Activated CD8-positive, alpha-beta T cell treated with anti-CD3 and anti-CD28 coated beads, Interleukin-2, amount 10 ng/mL, durations not matched to agents 7 days and 5 days (primary cell): ENCODE results near the gene WBP1. TPM values are rescaled to one million over a fixed set of nuclear protein-coding genes. Genes with fewer than 3 reads are reported as not detected.
"Not testable (repeated sequence)": the region's sequence is repeated elsewhere in the genome, so short reads cannot be mapped to it uniquely, and the experiment has no call there.

Source experiments
- ATAC-seq: fragments of 150-1000 bp; cut with Tn5 transposase; one replicate; pipeline ENCODE4 v1.10.0; 2021; ENCODE audit warnings: moderate library complexity
- CTCF ChIA-PET: fragments of 350-600 bp; sonication (Branson Sonifier 250); formaldehyde crosslinking; loops from one replicate; lab custom pipeline; 2021; ENCODE audit warnings: antibody characterized with exemption; lab: Charles Lee
- POLR2A ChIA-PET: fragments of 350-600 bp; sonication (Branson Sonifier 250); formaldehyde crosslinking; loops from one replicate; lab custom pipeline; 2021; ENCODE audit warnings: antibody characterized with exemption; lab: Charles Lee
- DNase-seq: peaks from one replicate; pipeline ENCODE4 v3.0.0-alpha.2; 2020
- H3K27ac Mint-ChIP-seq: one replicate; pipeline ENCODE4 v1.8.0; 2021; ENCODE audit warnings: mild to moderate bottlenecking, mixed read lengths
- H3K27me3 Mint-ChIP-seq: one replicate; pipeline ENCODE4 v1.8.0; 2021; ENCODE audit warnings: low read depth, mixed read lengths
- H3K36me3 Mint-ChIP-seq: one replicate; pipeline ENCODE4 v1.8.0; 2021; ENCODE audit warnings: low read depth, mixed read lengths
- H3K4me1 Mint-ChIP-seq: one replicate; pipeline ENCODE4 v1.8.0; 2021; ENCODE audit warnings: low read depth, mixed read lengths
- H3K4me3 Mint-ChIP-seq: one replicate; pipeline ENCODE4 v1.8.0; 2021; ENCODE audit warnings: mild to moderate bottlenecking, mixed read lengths
- H3K9me3 Mint-ChIP-seq: one replicate; pipeline ENCODE4 v1.8.0; 2022; ENCODE audit warnings: mixed read lengths; ENCODE audit not compliant: insufficient read depth
- total RNA-seq, 2 experiments: library from RNA; stranded (reverse); gene quantifications; one replicate each; pipeline ENCODE4 v1.2.3, GENCODE V29; 2021

Gene WBP1
- total RNA-seq, 2 experiments from 2014 or later: 34.0 to 34.3 TPM

DNA sequence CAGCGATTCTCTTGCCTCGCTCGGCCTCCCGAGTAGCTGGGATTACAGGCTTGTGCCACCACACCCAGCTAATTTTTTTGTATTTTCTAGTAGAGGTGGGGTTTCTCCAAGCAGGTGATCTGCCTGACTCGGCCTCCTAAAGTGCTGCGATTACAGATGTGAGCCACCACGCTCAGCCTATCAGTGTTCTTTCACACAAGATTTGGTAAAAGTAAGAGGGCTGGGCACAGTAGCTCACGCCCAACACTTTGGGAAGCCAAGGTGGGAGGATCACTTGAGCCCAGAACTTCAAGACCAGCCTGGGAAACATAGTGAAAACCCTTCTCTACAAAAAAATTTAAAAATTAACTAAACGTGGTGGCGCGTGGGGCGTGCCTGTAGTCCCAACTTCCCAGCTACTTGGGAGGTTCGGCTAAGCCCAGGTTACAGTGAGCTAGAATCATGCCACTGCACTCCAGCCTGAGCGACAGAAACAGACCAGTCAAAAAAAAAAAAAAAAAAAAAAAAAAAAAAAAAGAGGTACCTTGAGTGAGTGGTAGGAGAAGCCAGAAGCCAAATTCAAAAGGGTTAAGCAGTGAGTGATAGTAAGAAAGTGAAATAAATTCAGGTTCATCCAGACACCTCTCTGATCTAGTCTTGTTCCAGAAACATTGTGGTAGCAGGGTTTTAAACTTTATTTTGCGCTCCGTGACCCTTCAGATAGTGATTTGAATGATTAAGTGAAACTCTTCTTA, 13.3 kb downstream of the WBP1 start:
- peaks cover 42% of the 10 kb centered on the region for H3K36me3 Mint-ChIP-seq
- ChIA-PET POLR2A (interaction anchor here (0.6 to 2.9 kb wide), 9 partner anchors 9 to 293 kb away, joined by 3 to 39 read pairs (median 4); partner anchors contain the start of genes CCDC142, DOK1, INO80B and LOXL3), CTCF (interaction anchor here (0.8 to 3.0 kb wide), 6 partner anchors 11 to 137 kb away, joined by 3 to 26 read pairs (median 4); partner anchors contain the start of genes CCDC142 and TTC31)
- H3K27me3 Mint-ChIP-seq: no peaks in the 10 kb centered on the region
- H3K4me3 Mint-ChIP-seq: peak overlapping the region; percentile 98
- peak; percentile 1 for ATAC-seq
- peak overlapping the region; percentile 99 for H3K27ac Mint-ChIP-seq
- no peak for DNase-seq
- H3K9me3 Mint-ChIP-seq: no peaks in the 10 kb centered on the region
- peaks cover 34% of the 10 kb centered on the region for H3K4me1 Mint-ChIP-seq

DNA sequence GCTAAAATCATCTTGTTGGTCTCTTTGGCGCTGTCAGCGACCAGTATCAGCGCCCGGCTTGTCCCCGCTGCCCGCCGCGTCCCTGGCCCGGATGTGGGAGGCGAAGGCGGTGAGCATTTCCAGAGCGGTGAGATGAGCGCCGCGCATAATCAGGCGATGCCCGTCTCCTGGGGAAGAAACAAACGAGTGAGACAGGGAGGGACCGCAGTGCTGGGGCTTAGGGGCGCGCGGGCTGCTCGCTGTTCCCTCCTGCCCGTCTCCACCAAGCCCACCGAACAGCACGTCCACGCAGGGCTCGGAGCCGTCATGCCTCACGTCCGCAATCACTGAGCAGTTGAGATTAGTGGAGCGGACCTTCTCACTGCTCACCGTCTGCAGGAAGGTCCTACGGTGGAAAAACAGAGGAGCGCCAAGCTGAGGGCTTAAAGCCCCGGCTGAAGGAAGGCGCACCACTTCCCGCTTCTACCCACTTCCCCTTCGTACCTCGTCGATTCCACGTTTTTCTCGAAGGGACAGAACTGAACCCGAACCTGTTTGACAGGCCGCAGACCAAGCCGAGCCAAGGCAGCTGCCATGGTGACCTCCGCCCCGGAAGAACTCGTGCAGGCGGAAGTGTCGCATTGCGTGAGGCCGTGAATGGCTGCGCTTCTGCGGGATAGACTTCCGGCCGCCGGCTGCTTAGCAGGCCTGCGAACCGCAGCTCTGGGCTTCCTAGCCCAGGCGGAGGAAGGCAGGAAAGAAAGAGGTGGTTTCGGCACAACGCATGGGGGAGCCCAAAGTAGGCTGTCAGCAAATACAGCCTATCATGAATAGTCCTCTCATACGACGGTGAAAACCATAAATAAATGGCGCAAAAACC, 14.1 kb downstream of the WBP1 start, which contains the start of gene MRPL53:
Gene MRPL53, minus strand, starts transcription at position 595 of the 859 bp plus-strand sequence. Its CDS starts 20 bp downstream, at position 575.
- Mint-ChIP-seq H3K27me3 (no peaks in the 10 kb centered on the region), H3K4me1 (peaks cover 33% of the 10 kb centered on the region), H3K4me3 (peak within 1 kb of the TSS; percentile 98), H3K9me3 (no peaks in the 10 kb centered on the region), H3K36me3 (peaks cover 46% of the 10 kb centered on the region), H3K27ac (peak within 1 kb of the TSS; percentile 99)
- DNase-seq: peak; percentile 97
- POLR2A ChIA-PET: interaction anchor here (0.6 to 2.9 kb wide), 14 partner anchors 10 to 294 kb away, joined by 3 to 39 read pairs (median 4); partner anchors contain the start of genes AUP1, CCDC142, DOK1 and HTRA2
- peak; percentile 95 for ATAC-seq
- CTCF ChIA-PET: interaction anchor here (0.7 to 3.0 kb wide), 13 partner anchors 10 to 223 kb away, joined by 3 to 26 read pairs (median 5); partner anchors contain the start of genes AUP1, CCDC142, HTRA2 and INO80B

DNA sequence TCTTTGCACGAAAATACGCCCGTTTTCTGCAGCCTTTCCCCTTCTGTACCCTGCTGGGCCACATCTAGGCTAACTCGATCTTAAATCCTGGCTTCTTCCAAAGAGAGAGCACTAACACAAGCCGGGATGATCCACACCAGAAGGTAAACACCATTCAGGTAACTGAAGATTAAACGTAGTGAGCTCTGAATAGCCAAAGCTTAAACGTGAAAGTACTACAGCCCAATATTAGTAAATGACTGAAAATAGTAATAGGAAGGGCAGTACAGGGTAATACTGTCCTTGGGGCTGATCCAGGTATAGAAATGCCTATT, 14.7 kb downstream of the WBP1 start:
- peaks cover 36% of the 10 kb centered on the region for H3K4me1 Mint-ChIP-seq
- H3K4me3 Mint-ChIP-seq: peak overlapping the region; percentile 98
- DNase-seq (no peak), ATAC-seq (no peak)
- no peaks in the 10 kb centered on the region for H3K27me3 Mint-ChIP-seq
- no peaks in the 10 kb centered on the region for H3K9me3 Mint-ChIP-seq
- peaks cover 50% of the 10 kb centered on the region for H3K36me3 Mint-ChIP-seq
- POLR2A ChIA-PET: interaction anchor here (0.6 to 2.9 kb wide), 14 partner anchors 9 to 294 kb away, joined by 3 to 39 read pairs (median 4); partner anchors contain the start of genes AUP1, CCDC142, DOK1 and HTRA2
- peak overlapping the region; percentile 99 for H3K27ac Mint-ChIP-seq
- CTCF ChIA-PET: interaction anchor here (0.7 to 3.0 kb wide), 13 partner anchors 9 to 223 kb away, joined by 3 to 26 read pairs (median 5); partner anchors contain the start of genes AUP1, CCDC142, HTRA2 and INO80B

DNA sequence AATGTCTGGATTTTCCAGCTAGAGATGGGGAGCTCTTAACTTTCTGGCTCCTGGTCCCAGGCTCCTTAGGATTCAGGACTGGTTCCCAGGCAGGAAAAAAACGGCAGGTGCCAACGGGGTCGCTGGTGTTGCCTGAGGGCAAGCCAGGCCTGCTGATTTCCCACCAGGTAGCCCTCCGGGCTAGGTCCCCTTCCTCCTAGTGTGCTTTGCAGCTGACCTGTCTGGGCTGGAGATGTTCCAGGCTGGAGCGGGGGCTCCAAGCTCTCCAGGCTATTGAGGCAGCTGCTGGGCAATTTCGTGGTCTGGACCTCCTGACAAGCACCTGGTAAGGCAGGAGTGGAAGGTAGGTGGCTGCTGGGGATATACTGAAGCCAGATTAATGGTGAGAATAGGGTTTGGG, 16.2 kb downstream of the WBP1 start:
- no peaks in the 10 kb centered on the region for H3K27me3 Mint-ChIP-seq
- peaks cover 54% of the 10 kb centered on the region for H3K36me3 Mint-ChIP-seq
- CTCF ChIA-PET: interaction anchor here (0.7 to 2.5 kb wide), 7 partner anchors 15 to 225 kb away, joined by 3 to 11 read pairs (median 3); partner anchors contain the start of gene WBP1
- no peak overlapping the region for H3K4me3 Mint-ChIP-seq
- ATAC-seq (no peak), DNase-seq (no peak)
- H3K9me3 Mint-ChIP-seq: no peaks in the 10 kb centered on the region
- peaks cover 42% of the 10 kb centered on the region for H3K4me1 Mint-ChIP-seq
- POLR2A ChIA-PET: interaction anchor here (1.3 to 1.6 kb wide), 2 partner anchors 8 to 16 kb away, joined by 5 to 7 read pairs; partner anchors contain the start of genes CCDC142, TTC31 and WBP1
- no peak overlapping the region for H3K27ac Mint-ChIP-seq

DNA sequence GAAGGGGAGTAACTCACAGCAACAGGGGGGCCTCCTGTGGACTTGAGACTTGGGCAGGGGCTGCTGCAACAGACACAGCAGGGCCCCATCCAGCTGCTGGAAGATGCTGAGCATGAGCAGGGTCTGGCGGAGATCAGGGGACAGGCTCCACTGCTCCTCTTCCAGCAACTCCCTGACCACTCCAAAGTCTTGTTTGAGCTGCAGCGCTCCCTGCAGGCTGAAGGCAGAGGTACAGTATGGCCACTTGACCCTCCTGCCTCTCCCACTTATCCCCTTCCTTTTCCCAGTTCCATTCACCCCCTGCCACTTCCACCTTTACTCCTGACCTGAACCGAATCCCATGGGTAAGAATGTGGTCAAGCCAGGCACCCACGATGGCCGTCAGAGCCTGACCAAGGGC, 16.7 kb downstream of the WBP1 start:
- DNase-seq (no peak), ATAC-seq (no peak)
- Mint-ChIP-seq H3K27me3 (no peaks in the 10 kb centered on the region), H3K27ac (no peak overlapping the region), H3K9me3 (no peaks in the 10 kb centered on the region), H3K36me3 (peaks cover 54% of the 10 kb centered on the region), H3K4me1 (peaks cover 43% of the 10 kb centered on the region), H3K4me3 (no peak overlapping the region)
- ChIA-PET POLR2A (interaction anchor here (1.3 to 1.6 kb wide), 2 partner anchors 8 to 17 kb away, joined by 5 to 7 read pairs; partner anchors contain the start of genes CCDC142, TTC31 and WBP1), CTCF (interaction anchor here (0.8 to 2.5 kb wide), 7 partner anchors 8 to 225 kb away, joined by 3 to 11 read pairs (median 4); partner anchors contain the start of gene WBP1)

DNA sequence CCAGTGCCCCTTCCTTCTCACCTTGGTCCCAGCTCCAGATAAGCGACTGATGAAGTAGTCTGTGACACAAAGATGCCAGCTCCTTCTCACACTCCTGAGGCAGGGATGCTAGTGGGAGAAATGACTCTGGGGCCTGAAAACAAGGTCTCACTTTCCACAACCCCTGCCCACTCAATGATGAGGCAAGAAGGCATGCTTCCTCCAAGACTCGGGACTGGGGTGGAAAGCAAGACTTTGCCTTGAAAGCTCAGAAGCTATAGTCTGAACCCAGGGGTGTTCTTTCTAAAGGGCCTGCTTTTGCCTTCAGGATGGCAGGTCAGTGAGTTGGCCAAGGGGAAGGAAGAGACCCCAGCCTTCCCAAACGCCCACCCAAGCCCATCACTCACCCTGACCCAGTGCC, 23.2 kb downstream of the WBP1 start:
- ChIA-PET CTCF (interaction anchor here (0.7 to 7.0 kb wide), 12 partner anchors 9 to 112 kb away, joined by 3 to 101 read pairs (median 4); partner anchors contain the start of genes AUP1, HTRA2, INO80B and MOGS), POLR2A (interaction anchor here (0.6 to 4.1 kb wide), 11 partner anchors 9 to 356 kb away, joined by 3 to 39 read pairs (median 4); partner anchors contain the start of genes AUP1, DQX1, HTRA2 and INO80B)
- H3K9me3 Mint-ChIP-seq: no peaks in the 10 kb centered on the region
- no peaks in the 10 kb centered on the region for H3K27me3 Mint-ChIP-seq
- DNase-seq (no peak), ATAC-seq (no peak)
- H3K27ac Mint-ChIP-seq: peak overlapping the region; percentile 43
- H3K4me3 Mint-ChIP-seq: peak overlapping the region; percentile 100
- peaks cover 48% of the 10 kb centered on the region for H3K36me3 Mint-ChIP-seq
- H3K4me1 Mint-ChIP-seq: peaks cover 42% of the 10 kb centered on the region

DNA sequence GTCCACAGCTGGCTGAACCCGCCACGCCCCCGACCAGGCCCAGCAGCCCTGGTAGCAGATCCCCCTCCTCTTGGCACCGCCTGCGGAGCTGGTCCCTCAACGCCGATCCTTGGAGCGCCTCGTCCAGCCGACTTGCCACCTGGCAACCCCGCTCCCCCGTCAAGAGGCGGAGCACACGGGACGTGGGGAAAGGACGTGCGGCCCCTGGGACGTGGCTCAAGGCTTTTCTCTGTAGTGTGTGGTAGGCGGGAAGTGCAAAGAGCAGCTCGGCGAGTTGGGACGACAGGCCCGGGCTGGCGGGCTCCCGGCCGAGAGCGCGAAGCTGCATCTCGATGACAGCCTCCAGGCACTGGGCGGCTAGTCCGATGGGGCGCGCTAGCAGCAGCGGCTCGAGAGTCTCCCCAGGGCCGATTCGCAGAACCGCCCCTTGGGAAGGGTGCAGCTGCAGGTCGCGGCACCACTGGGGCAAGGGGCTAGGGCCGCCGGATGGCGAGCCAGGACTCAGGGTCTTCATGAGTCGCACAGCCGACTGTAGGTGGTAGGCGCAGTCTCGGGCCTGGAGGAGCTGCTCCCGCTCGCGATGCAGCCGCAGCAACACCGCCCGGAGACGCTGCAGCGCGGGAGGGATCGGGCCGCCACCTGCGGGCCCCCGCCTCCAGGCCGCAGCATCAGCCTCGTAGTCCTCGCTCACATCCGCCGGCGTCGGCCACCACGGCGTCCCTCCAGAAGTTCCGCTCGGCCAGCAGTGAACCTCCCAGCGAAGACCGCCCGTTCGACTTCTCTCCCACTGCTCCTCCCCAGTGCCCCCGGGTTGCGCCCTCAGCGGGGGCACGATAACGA, 23.9 kb downstream of the WBP1 start:
- H3K27me3 Mint-ChIP-seq: no peaks in the 10 kb centered on the region
- peak overlapping the region; percentile 100 for H3K27ac Mint-ChIP-seq
- H3K9me3 Mint-ChIP-seq: no peaks in the 10 kb centered on the region
- DNase-seq (peak; percentile 71), ATAC-seq (peak; percentile 56)
- peak overlapping the region; percentile 100 for H3K4me3 Mint-ChIP-seq
- POLR2A ChIA-PET: interaction anchor here (0.6 to 4.1 kb wide), 17 partner anchors 8 to 355 kb away, joined by 3 to 39 read pairs (median 5); partner anchors contain the start of genes AUP1, DQX1, HTRA2 and INO80B
- H3K36me3 Mint-ChIP-seq: peaks cover 48% of the 10 kb centered on the region
- peaks cover 45% of the 10 kb centered on the region for H3K4me1 Mint-ChIP-seq
- CTCF ChIA-PET: interaction anchor here (0.7 to 7.0 kb wide), 26 partner anchors 10 to 111 kb away, joined by 3 to 101 read pairs (median 7); partner anchors contain the start of genes AUP1, DQX1, HTRA2 and INO80B

DNA sequence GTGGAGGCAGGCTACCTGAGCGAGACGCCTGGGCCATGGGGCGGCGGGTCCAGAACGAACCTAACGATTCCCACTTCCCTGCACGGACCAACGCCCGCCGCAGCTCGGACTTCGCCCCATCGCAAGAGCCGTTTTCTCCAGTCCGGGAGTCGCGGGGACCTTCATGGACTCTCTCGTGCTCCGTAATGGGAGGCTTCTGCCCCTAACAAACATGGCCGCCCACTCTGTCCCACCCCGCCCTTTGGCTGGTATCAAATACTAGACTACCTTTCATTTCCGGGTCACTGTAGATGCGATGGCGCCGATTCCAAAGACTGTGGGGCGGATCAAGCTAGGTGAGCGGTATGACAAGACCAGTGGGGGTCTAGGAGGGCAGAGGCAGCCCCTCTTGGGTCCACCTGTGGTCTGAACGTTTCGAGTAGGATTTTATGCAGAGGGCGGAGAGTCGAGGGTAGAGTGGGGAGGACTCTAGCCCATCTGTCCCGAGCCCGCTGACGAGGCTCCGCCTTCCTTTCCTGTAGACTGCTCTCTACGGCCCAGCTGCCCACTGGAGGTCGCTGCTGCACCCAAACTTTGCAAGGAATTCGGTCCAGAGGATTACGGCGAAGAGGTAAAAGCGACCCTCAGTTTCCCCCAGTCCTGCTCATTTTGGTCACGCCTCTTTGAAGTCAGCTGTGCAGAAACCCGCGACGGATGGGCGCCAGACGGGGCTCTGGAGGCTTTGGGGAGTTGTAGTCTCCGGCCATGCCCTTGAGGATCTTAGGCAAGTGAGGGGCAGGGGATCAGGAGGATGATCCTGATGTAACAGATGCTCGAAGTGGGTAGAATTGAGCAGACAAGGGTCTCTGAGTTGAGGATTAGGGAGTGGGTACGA, 24.8 kb downstream of the WBP1 start, which contains the start of the genes CCDC142 and TTC31:
Gene CCDC142, minus strand, starts transcription at position 198 of the 874 bp plus-strand sequence. Its CDS starts 161 bp downstream, at position 37.
Gene TTC31, plus strand, starts transcription at position 281 of the 874 bp plus-strand sequence. Its CDS starts 15 bp downstream, at position 296.
- Mint-ChIP-seq H3K27ac (peak within 1 kb of the TSS; percentile 100), H3K36me3 (peaks cover 43% of the 10 kb centered on the region), H3K4me3 (peak within 1 kb of the TSS; percentile 100), H3K9me3 (no peaks in the 10 kb centered on the region), H3K27me3 (no peaks in the 10 kb centered on the region), H3K4me1 (peaks cover 41% of the 10 kb centered on the region)
- ChIA-PET CTCF (interaction anchor here (0.8 to 7.0 kb wide), 26 partner anchors 9 to 119 kb away, joined by 3 to 101 read pairs (median 7); partner anchors contain the start of genes AUP1, DQX1, HTRA2 and INO80B), POLR2A (interaction anchor here (0.6 to 4.1 kb wide), 16 partner anchors 8 to 1306 kb away, joined by 3 to 39 read pairs (median 6); partner anchors contain the start of genes AUP1, DQX1, HTRA2 and INO80B)
- ATAC-seq (peak; percentile 95), DNase-seq (peak; percentile 97)

DNA sequence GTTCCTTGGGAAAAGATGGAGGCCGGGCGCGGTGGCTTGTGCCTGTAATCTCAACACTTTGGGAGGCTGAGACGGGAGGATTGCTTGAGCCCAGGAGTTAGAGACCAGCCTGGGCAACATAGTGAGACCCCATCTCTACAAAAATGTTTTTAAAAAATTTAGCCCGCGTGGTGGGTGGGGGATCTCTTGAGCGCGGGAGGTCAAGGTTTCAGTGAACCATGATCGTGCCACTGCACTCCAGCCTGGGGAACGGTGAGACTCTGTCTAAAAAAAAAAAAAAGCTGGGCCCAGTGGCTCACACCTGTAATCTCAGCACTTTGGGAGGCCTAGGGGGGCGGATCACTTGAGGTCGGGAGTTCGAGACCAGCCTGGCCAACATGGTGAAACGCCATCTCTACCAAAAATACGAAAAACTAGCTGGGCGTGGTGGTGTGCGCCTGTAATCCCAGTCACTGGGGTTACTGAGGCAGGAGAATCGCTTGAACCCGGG, 25.5 kb downstream of the WBP1 start:
- ATAC-seq, H3K9me3 Mint-ChIP-seq, DNase-seq, H3K27me3 Mint-ChIP-seq: not testable (repeated sequence)
- CTCF ChIA-PET: interaction anchor here (1.0 to 7.0 kb wide), 17 partner anchors 9 to 118 kb away, joined by 3 to 101 read pairs (median 11); partner anchors contain the start of genes AUP1, HTRA2, INO80B and LBX2
- POLR2A ChIA-PET: interaction anchor here (0.6 to 4.1 kb wide), 9 partner anchors 9 to 1307 kb away, joined by 3 to 39 read pairs (median 11); partner anchors contain the start of genes AUP1, HTRA2, INO80B and MOGS
- peak overlapping the region; percentile 100 for H3K27ac Mint-ChIP-seq
- peaks cover 41% of the 10 kb centered on the region for H3K4me1 Mint-ChIP-seq
- H3K4me3 Mint-ChIP-seq: peak overlapping the region; percentile 100
- peaks cover 43% of the 10 kb centered on the region for H3K36me3 Mint-ChIP-seq
